T-helper 9 cell (primary cell): ENCODE results near the gene COX5A.
"Not testable (repeated sequence)": the region's sequence is repeated elsewhere in the genome, so short reads cannot be mapped to it uniquely, and the experiment has no call there.

Source experiments
- DNase-seq: peaks from one replicate; pipeline ENCODE4 v3.0.0-alpha.2; 2020

Gene COX5A

GRCh38 chr15:74896316-74896715 is 41.6 kb downstream of the COX5A start:
- DNase-seq, result no peak

GRCh38 chr15:74895830-74896229 is 42.0 kb downstream of the COX5A start:
- no peak for DNase-seq

DNA sequence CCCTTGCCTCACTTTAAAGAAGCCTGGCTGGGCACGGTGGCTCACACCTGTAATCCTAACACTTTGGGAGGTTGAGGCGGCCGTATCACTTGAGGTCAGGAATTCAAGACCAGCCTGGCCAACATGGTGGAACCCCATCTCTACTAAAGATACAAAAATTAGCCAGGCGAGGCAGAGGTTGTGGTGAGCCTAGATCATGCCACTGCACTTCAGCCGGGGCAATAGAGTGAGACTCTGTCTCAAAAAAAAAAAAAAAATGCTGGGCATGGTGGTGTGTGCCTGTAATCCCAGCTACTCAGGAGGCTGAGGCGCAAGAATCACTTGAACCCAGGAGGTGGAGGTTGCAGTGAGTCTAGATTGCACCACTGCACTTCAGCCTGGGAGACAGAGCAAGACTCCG is 43.5 kb downstream of the COX5A start:
- DNase-seq, result not testable (repeated sequence)

- no peak for DNase-seq
Measured at GRCh38 chr15:74893627-74894026, 44.2 kb downstream of the COX5A start.

DNA sequence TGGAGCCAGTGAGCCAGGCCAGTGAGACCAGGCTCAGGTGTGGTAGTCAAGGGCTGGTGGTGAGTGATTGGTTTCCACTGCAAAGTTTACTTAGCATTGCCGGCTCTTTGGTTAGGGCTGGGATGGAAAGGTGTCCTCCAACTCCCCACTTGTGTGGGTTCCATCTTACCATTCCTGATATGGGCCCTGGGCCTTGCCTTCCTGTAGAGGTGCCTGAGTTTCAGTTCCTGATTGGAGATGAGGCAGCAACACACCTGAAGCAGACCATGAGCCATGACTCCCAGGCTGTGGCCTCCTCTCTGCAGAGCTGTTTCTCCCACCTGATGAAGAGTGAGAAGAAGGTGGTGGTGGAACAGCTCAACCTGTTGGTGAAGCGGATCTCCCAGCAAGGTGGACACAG is 44.9 kb downstream of the COX5A start:
- no peak for DNase-seq

DNA sequence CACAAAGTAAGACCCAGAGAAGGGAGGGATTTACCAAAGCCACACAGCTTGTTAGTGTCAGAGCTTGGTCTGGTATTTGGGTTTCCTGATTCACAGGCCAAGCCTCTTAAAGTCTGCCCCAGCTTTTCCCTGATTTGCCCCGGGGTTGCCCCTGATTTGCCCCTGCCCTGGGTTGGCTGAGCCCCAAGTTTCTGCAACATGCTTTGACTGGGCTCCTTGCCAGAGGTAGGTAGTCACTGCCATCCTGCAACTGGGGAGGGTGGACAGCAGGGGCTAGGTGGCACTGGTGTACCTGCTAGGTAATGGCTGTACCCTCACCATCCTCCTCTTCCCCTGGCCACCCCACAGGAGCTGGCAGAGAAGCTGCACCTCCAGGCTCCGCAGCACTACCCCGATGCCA is 45.6 kb downstream of the COX5A start:
- DNase-seq, result no peak

DNA sequence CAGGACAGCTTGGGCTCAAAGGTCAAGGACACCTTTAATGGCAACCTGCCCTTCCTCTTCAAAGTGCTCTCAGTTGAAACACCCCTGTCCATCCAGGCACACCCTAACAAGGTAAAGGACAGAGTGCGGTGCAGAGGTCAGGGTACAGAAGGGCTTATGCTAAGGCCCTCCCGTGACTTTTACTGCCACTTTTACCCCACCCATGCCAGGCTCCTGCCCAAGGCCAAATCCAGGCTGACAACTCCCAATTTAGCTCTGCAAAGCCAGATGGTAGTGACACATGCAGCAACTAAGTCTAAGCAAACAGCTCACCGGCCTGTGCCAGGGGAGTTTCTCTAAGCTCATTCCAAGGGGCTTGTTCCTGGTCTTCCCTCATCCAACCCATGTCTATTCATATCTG is 46.4 kb downstream of the COX5A start:
- no peak for DNase-seq

- DNase-seq, result no peak
Measured at GRCh38 chr15:74890665-74890960, 47.3 kb downstream of the COX5A start.

- DNase-seq, result peak; percentile 80
Measured at GRCh38 chr15:74889883-74890664, 47.8 kb downstream of the COX5A start, which contains the start of gene MPI. MPI (plus strand) TSS chr15:74890042; CDS start chr15:74890074, 32 bp downstream.

- DNase-seq, result no peak
Measured at GRCh38 chr15:74889390-74889882, 48.4 kb downstream of the COX5A start.

- no peak for DNase-seq
Measured at GRCh38 chr15:74888716-74889115, 49.2 kb downstream of the COX5A start.

DNA sequence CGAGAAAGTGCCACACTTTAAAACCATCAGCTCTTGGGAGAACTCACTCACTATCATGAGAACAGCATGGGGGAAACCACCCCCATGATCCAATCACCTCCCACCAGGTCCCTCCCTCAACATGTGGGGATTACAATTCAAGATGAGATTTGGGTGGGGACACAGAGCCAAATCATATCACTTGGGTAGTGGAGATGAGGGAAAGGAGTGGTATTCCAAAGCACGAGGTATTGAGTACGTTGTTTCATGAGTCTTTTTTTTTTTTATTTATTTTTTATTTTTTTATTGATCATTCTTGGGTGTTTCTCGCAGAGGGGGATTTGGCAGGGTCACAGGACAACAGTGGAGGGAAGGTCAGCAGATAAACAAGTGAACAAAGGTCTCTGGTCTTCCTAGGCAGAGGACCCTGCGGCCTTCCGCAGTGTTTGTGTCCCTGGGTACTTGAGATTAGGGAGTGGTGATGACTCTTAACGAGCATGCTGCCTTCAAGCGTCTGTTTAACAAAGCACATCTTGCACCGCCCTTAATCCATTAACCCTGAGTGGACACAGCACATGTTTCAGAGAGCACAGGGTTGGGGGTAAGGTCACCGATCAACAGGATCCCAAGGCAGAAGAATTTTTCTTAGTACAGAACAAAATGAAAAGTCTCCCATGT is 50.2 kb downstream of the COX5A start:
- DNase-seq, result not testable (repeated sequence)

- DNase-seq, result no peak
Measured at GRCh38 chr15:74885461-74885860, 52.4 kb downstream of the COX5A start.

DNA sequence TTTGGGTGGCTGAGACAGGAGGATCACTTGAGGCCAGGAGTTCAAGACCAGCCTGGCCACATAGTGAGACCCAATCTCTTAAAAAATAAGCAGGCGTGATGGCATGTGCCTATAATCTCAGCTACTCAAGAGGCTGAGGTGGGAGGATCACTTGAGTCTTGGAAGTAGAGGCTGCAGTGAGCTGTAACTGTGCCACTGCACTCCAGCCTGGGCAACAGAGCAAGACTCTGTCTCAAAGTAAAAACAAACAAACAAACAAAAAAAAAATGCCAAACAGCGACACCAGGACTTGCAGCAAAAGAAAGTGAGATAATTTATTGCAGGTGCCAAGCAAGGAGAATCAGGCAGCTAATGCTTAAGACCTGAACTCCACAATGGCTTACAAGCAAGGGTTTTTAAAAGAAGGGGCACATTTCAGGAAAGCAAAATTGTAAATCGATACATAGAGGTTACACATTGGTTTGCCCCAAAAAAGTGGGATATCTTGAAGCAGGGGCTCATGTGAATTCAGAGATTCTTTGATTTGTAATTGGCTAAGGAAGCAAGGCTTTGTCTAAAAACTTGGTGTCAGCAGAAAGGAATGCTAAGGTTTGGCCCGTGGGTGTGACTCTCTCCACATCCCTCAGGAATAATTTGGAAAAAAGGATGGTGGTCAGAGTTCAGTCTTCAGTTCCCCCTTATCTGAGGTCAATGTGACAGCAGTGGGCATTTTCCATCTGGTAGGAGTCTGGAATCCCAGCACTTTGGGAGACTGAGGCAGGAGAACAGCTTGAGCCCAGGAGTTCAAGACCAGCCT is 53.2 kb downstream of the COX5A start:
- no peak for DNase-seq

GRCh38 chr15:74882528-74882927 is 55.3 kb downstream of the COX5A start:
- no peak for DNase-seq

DNA sequence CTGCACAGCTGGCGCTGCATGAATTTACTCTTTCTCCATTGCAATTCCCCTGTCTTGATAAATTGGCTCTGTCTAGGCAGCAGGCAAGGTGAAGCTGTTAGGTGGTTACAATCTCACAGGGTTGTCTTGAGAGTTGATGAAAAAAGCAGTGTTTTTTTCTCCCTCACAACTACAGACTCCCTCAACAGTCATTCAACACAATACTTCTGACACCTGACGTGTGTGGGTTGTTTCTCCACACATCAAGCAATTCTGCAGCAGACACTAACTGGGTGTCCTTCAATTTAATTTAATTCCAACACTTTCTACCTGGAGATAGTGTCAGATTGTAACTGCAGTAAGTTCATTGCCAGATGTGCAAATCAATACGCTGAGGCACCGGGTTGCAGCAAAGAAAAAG is 59.6 kb downstream of the COX5A start:
- no peak for DNase-seq

GRCh38 chr15:74873756-74874424 is 64.0 kb downstream of the COX5A start:
- no peak for DNase-seq

- peak; percentile 84 for DNase-seq
Measured at GRCh38 chr15:74873036-74873755, 64.7 kb downstream of the COX5A start, which contains the start of gene SCAMP2. SCAMP2 (minus strand) TSS chr15:74873365; CDS start chr15:74873255, 110 bp downstream.

- no peak for DNase-seq
Measured at GRCh38 chr15:74872702-74873035, 65.2 kb downstream of the COX5A start.

DNA sequence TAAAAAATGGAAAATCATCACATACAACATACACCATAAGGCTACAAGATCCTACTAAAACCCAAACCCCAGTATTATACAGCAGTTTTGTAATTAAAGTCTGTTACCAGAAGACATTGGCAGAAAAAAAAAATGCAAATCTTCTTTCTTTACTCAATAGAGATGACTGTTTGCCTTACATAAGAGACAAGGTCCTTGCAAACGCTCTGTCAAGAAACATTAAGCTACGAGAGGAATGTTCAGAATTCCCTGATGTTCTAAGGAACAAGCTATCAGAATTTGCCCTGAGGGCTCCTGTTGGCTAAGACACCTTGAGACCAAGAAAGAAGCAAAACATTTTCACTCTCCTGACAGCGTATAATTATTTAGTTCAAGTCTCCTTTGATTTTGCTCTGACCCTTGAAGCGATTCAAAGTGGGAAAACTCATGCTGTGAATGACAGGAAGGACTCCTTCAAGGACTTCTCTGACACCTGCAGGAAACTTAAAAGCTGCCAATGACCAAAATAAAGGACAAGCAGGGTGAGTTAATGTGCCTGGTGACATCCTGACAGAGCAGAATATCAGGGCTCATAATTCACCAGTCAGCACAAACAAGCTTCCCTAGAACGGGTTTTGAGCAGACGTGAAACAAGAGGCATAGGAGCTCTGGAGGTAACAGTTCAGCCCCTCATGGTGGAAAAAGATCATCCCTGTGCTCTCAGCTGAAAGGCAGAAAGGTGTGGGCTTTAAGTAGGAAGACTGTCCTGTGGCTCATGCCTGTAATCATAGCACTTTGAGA is 67.2 kb downstream of the COX5A start:
- no peak for DNase-seq
